ENCODE results near the gene HDAC4. TPM values are rescaled to one million over a fixed set of nuclear protein-coding genes. Genes with fewer than 3 reads are reported as not detected.

The HDAC4 gene
- total and polyA plus RNA-seq, 10 of the 15 experiments (the other 5 are each of a cell fraction or from before 2014, with no cell fraction given): 0.22 to 15.7 (median 4.8) TPM

DNA sequence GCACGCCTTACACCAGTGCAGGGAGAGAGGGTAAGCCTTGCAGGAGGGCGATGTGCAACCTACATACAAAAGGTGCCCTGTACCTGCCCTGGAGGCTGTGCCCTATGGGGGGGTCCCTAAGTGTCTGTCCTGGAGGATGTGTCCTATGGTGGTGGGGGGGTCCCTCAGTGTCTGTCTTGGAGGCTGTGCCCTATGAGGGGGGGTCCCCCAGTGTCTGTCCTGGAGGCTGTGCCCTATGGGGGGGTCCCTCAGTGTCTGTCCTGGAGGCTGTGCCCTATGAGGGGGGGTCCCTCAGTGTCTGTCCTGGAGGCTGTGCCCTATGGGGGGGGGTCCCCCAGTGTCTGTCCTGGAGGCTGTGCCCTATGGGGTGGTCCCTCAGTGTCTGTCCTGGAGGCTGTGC is 216.6 kb downstream of the HDAC4 start (continued):
- TF ChIP-seq, protein P1, sequence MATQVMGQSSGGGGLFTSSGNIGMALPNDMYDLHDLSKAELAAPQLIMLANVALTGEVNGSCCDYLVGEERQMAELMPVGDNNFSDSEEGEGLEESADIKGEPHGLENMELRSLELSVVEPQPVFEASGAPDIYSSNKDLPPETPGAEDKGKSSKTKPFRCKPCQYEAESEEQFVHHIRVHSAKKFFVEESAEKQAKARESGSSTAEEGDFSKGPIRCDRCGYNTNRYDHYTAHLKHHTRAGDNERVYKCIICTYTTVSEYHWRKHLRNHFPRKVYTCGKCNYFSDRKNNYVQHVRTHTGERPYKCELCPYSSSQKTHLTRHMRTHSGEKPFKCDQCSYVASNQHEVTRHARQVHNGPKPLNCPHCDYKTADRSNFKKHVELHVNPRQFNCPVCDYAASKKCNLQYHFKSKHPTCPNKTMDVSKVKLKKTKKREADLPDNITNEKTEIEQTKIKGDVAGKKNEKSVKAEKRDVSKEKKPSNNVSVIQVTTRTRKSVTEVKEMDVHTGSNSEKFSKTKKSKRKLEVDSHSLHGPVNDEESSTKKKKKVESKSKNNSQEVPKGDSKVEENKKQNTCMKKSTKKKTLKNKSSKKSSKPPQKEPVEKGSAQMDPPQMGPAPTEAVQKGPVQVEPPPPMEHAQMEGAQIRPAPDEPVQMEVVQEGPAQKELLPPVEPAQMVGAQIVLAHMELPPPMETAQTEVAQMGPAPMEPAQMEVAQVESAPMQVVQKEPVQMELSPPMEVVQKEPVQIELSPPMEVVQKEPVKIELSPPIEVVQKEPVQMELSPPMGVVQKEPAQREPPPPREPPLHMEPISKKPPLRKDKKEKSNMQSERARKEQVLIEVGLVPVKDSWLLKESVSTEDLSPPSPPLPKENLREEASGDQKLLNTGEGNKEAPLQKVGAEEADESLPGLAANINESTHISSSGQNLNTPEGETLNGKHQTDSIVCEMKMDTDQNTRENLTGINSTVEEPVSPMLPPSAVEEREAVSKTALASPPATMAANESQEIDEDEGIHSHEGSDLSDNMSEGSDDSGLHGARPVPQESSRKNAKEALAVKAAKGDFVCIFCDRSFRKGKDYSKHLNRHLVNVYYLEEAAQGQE (IDR thresholded peaks at IDR 0.05; ENCODE audit: low read depth, low read length): no peak

- H3K36me3 ChIP-seq (ENCODE audit: control insufficient read depth in 2 of 2, insufficient read depth in 2 of 2, low read length in 1 of 2): peaks cover 0 to 2% of the 10 kb centered on the region in 2 experiments; a peak in 2 of 4 replicates
Measured at GRCh38 chr2:239182981-239183791, 217.6 kb downstream of the HDAC4 start.

More at GRCh38 chr2:239182981-239183791, 217.6 kb downstream of the HDAC4 start:
- no peak overlapping the region for H3K4me2 ChIP-seq (ENCODE audit: control insufficient read depth, insufficient read depth)
- H3K4me3 ChIP-seq: no peak overlapping the region
- RAD21 ChIA-PET (ENCODE audit: unreplicated experiment): no interaction called here
- no peaks in the 10 kb centered on the region for H4K20me1 ChIP-seq (ENCODE audit: control insufficient read depth, insufficient read depth)
- BruUV-seq (replicated peaks): no TSS peak
- CTCF ChIA-PET: no interaction called here
- H3K79me2 ChIP-seq (ENCODE audit: control insufficient read depth, insufficient read depth, low read length): no peaks in the 10 kb centered on the region
- no peaks in the 10 kb centered on the region for H3K4me1 ChIP-seq (ENCODE audit: control insufficient read depth, insufficient read depth, low read length)
- H3K27me3 ChIP-seq (replicated peaks in 1 of 2; ENCODE audit: control insufficient read depth in 2 of 2, insufficient read depth in 2 of 2, low read length in 1 of 2): no peaks in the 10 kb centered on the region
- in situ Hi-C loops (cut with MboI) (no loop called here), intact Hi-C loops (cut with micrococcal nuclease; ENCODE audit: unreplicated experiment) (no loop called here)
- POLR2A ChIA-PET: no interaction called here
- H3K9ac ChIP-seq (ENCODE audit: control insufficient read depth, insufficient read depth, low read length): no peak overlapping the region
- FAIRE-seq: no peak
- H3K27ac ChIP-seq (ENCODE audit: control insufficient read depth, insufficient read depth): no peak overlapping the region
- DNase-seq (ENCODE audit: low read depth, low spot score): no peak
- H2AFZ ChIP-seq (ENCODE audit: control insufficient read depth, low read depth, low read length): no peak overlapping the region
- WGBS (ENCODE audit: insufficient coverage, insufficient replicate concordance, low lambda C conversion rate, missing lambda C conversion rate): 72% methylated on average over 23 of the region's 23 CpGs
- no peaks in the 10 kb centered on the region; the same call in 1 of the 3 replicates for H3K9me3 ChIP-seq (replicated peaks; ENCODE audit: control insufficient read depth, insufficient read depth, low read length)
- SMC1A ChIA-PET (ENCODE audit: uncharacterized antibody, unreplicated experiment): no interaction called here
- TF ChIP-seq WRNIP1 (IDR thresholded peaks at IDR 0.05; ENCODE audit: borderline replicate concordance, low read depth, low read length) (no peak), TARDBP (IDR thresholded peaks at IDR 0.05; ENCODE audit: borderline replicate concordance) (no peak), ETV6 (conservative IDR thresholded peaks at IDR 0.05 in 1 of 2, IDR thresholded peaks at IDR 0.05 in 1 of 2; ENCODE audit: borderline replicate concordance in 1 of 2, low read depth in 1 of 2) (no peak)
- TF ChIP-seq, protein P2, sequence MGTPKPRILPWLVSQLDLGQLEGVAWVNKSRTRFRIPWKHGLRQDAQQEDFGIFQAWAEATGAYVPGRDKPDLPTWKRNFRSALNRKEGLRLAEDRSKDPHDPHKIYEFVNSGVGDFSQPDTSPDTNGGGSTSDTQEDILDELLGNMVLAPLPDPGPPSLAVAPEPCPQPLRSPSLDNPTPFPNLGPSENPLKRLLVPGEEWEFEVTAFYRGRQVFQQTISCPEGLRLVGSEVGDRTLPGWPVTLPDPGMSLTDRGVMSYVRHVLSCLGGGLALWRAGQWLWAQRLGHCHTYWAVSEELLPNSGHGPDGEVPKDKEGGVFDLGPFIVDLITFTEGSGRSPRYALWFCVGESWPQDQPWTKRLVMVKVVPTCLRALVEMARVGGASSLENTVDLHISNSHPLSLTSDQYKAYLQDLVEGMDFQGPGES (IDR thresholded peaks at IDR 0.05): no peak
- TF ChIP-seq, protein P3, sequence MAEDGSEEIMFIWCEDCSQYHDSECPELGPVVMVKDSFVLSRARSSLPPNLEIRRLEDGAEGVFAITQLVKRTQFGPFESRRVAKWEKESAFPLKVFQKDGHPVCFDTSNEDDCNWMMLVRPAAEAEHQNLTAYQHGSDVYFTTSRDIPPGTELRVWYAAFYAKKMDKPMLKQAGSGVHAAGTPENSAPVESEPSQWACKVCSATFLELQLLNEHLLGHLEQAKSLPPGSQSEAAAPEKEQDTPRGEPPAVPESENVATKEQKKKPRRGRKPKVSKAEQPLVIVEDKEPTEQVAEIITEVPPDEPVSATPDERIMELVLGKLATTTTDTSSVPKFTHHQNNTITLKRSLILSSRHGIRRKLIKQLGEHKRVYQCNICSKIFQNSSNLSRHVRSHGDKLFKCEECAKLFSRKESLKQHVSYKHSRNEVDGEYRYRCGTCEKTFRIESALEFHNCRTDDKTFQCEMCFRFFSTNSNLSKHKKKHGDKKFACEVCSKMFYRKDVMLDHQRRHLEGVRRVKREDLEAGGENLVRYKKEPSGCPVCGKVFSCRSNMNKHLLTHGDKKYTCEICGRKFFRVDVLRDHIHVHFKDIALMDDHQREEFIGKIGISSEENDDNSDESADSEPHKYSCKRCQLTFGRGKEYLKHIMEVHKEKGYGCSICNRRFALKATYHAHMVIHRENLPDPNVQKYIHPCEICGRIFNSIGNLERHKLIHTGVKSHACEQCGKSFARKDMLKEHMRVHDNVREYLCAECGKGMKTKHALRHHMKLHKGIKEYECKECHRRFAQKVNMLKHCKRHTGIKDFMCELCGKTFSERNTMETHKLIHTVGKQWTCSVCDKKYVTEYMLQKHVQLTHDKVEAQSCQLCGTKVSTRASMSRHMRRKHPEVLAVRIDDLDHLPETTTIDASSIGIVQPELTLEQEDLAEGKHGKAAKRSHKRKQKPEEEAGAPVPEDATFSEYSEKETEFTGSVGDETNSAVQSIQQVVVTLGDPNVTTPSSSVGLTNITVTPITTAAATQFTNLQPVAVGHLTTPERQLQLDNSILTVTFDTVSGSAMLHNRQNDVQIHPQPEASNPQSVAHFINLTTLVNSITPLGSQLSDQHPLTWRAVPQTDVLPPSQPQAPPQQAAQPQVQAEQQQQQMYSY (CRISPR knock-in tag; IDR thresholded peaks at IDR 0.05): no peak
- ATAC-seq: no peak

Measured in GM12878 (cell line).